Ovary (tissue), 3 donors: ENCODE results near the gene NKAIN4.

Experiments used
- CTCF ChIP-seq, 3 donors: fragments of 450-650 bp in 2 of 3; fragments of 200-600 bp in 1 of 3; IDR thresholded peaks; one replicate each; pipeline versions ENCODE4 v1.5.1 to v1.8.0; 2016 to 2022; ENCODE audit warnings: antibody characterized with exemption in 3 of 3, mild to moderate bottlenecking in 1 of 3
- EP300 ChIP-seq: sonication (generic); formaldehyde crosslinking; IDR thresholded peaks from one replicate; pipeline ENCODE4 v1.6.1; 2017; ENCODE audit warnings: antibody characterized with exemption
- POLR2A ChIP-seq: fragments of 450-650 bp; IDR thresholded peaks from one replicate; pipeline ENCODE4 v1.6.1; 2017; ENCODE audit warnings: antibody characterized with exemption, mild to moderate bottlenecking, moderate library complexity
- donor health status: DM: no; HTN: no; CAD: no.

GRCh38 chr20:63244468-63244867 is 9.8 kb downstream of the NKAIN4 start:
- TF ChIP-seq CTCF (IDR thresholded peaks at IDR 0.05), result no peak
- TF ChIP-seq POLR2A, result no peak
- no peak for TF ChIP-seq EP300
